RWPE1 (cell line): ENCODE results near the gene ACLY.

ENCODE experiments used
- CTCF ChIA-PET: fragments of 350-600 bp; sonication (Branson Sonifier 250); formaldehyde crosslinking; extraction: SDS; loops from one replicate; lab custom pipeline; 2021; lab: Yijun Ruan, JAX
- POLR2A ChIA-PET: fragments of 400-600 bp; formaldehyde crosslinking; extraction: SDS; loops from one replicate; lab custom pipeline; 2020; ENCODE audit warnings: antibody characterized with exemption; ENCODE audit not compliant: low non-redundant PET; lab: Yijun Ruan, JAX
- DNase-seq: peaks from one replicate; pipeline ENCODE4 v3.0.0; 2012; ENCODE audit warnings: low spot score
- H3K27ac ChIP-seq: fragments of 450-650 bp; 2 replicates; pipeline ENCODE4 v1.5.1; 2017
- CTCF ChIP-seq: fragments of 450-650 bp; conservative IDR thresholded peaks from 2 replicates; pipeline ENCODE4 v1.5.1; 2017; ENCODE audit warnings: low read depth, mild to moderate bottlenecking

ACLY gene

GRCh38 chr17:41894791-41895331 is 23.9 kb downstream of the ACLY start:
- TF ChIP-seq CTCF: no peak
- DNase-seq: no peak
- ChIA-PET POLR2A (interaction anchor here (0.6 kb wide), 1 partner anchor 24 kb away, joined by 8 read pairs; the partner anchor contains the start of gene ACLY), CTCF (no interaction called here)
- peak overlapping the region; percentile 56 for H3K27ac ChIP-seq

- peak overlapping the region; percentile 38; the same call in 1 of the 2 replicates for H3K27ac ChIP-seq
- POLR2A ChIA-PET: no interaction called here
- no peak for DNase-seq
- no peak for TF ChIP-seq CTCF
- CTCF ChIA-PET: no interaction called here
Observed at GRCh38 chr17:41893384-41893783, 25.4 kb downstream of the ACLY start.

GRCh38 chr17:41892021-41892376 is 26.8 kb downstream of the ACLY start:
- no peak for TF ChIP-seq CTCF
- ChIA-PET CTCF (no interaction called here), POLR2A (no interaction called here)
- DNase-seq: no peak
- peak overlapping the region; percentile 37 for H3K27ac ChIP-seq

- peak overlapping the region; percentile 37 for H3K27ac ChIP-seq
- ChIA-PET POLR2A (no interaction called here), CTCF (interaction anchor here (0.6 kb wide), 1 partner anchor 148 kb away, joined by 4 read pairs; no protein-coding TSS in a partner anchor)
Observed at GRCh38 chr17:41891135-41892020, 27.4 kb downstream of the ACLY start.

GRCh38 chr17:41888332-41888965 is 30.3 kb downstream of the ACLY start:
- DNase-seq: no peak
- H3K27ac ChIP-seq: peak overlapping the region; percentile 10
- TF ChIP-seq CTCF: no peak
- ChIA-PET POLR2A (no interaction called here), CTCF (interaction anchor here (0.9 kb wide), 1 partner anchor 13 kb away, joined by 3 read pairs; no protein-coding TSS in a partner anchor)

More at GRCh38 chr17:41891135-41892020, 27.4 kb downstream of the ACLY start:
- DNase-seq: no peak
- TF ChIP-seq CTCF: no peak

- no peak overlapping the region for H3K27ac ChIP-seq
- CTCF ChIA-PET: interaction anchor here (0.7 kb wide), 1 partner anchor 15 kb away, joined by 4 read pairs; no protein-coding TSS in a partner anchor
- peak; percentile 31; the same call in 1 of the 2 replicates for TF ChIP-seq CTCF
- POLR2A ChIA-PET: no interaction called here
- DNase-seq: no peak
Observed at GRCh38 chr17:41885733-41886132, 33.0 kb downstream of the ACLY start.
